Endothelial cell of umbilical vein (primary cell): ENCODE data around the gene SLC29A3.

Experiments used
- CTCF ChIP-seq, 2 donors: IDR thresholded peaks; 1 replicate in 1 of 2; 2 replicates in 1 of 2; pipeline ENCODE4 v1.5.1; 2011; ENCODE audit warnings: low read length in 2 of 2, mild to moderate bottlenecking in 2 of 2, moderate library complexity in 2 of 2, control low read depth in 1 of 2, inconsistent platforms in 1 of 2, low read depth in 1 of 2; ENCODE audit not compliant: insufficient read depth in 1 of 2; ENCODE audit errors: extremely low read depth in 1 of 2
- POLR2A ChIP-seq: IDR thresholded peaks from 2 replicates; pipeline ENCODE4 v1.6.1; 2012; ENCODE audit warnings: low read depth, mild to moderate bottlenecking, control low read depth, low read length

GRCh38 chr10:71383972-71384687 lies 65.1 kb downstream of the SLC29A3 start:
- TF ChIP-seq POLR2A (no peak), CTCF (IDR thresholded peaks at IDR 0.05; ENCODE audit: extremely low read depth in 1 of 2, insufficient read depth in 1 of 2, low read depth in 1 of 2, low read length in 2 of 2) (peak; percentile 91 to 98)
